MCF 10A (cell line): ENCODE data around the gene TMEM132D. TPM values are rescaled to one million over a fixed set of nuclear protein-coding genes. Genes with fewer than 3 reads are reported as not detected.

Experiments used
- BruUV-seq: library from RNA; stranded (reverse); fragments of 400-500 nt; replicated peaks from 2 replicates; lab custom pipeline; 2021; lab: Mats Ljungman, UMichigan
- CTCF ChIA-PET: fragments of 300-600 bp; sonication (Branson Sonifier 250); formaldehyde crosslinking; extraction: SDS; loops from one replicate; lab custom pipeline; 2021; ENCODE audit warnings: antibody characterized with exemption, inconsistent platforms; lab: Yijun Ruan, JAX
- POLR2A ChIA-PET: fragments of 300-600, 350-650 bp; sonication (Branson Sonifier 250); formaldehyde crosslinking; extraction: SDS; loops from one replicate; lab custom pipeline; 2020; ENCODE audit warnings: antibody characterized with exemption, inconsistent platforms; lab: Yijun Ruan, JAX
- DNase-seq: peaks from one replicate; pipeline ENCODE4 v3.0.0-alpha.2; 2018; ENCODE audit not compliant: unreplicated experiment
- H3K27ac Mint-ChIP-seq: one replicate; pipeline ENCODE4 v1.8.0; 2022; ENCODE audit warnings: mild to moderate bottlenecking, low read depth, mixed read lengths; ENCODE audit not compliant: unreplicated experiment
- H3K27me3 Mint-ChIP-seq: one replicate; pipeline ENCODE4 v1.8.0; 2022; ENCODE audit warnings: mixed read lengths; ENCODE audit not compliant: insufficient read depth, unreplicated experiment
- H3K36me3 Mint-ChIP-seq: one replicate; pipeline ENCODE4 v1.8.0; 2022; ENCODE audit warnings: mild to moderate bottlenecking, moderate library complexity, mixed read lengths; ENCODE audit not compliant: insufficient read depth, unreplicated experiment
- H3K4me1 Mint-ChIP-seq: one replicate; pipeline ENCODE4 v1.8.0; 2022; ENCODE audit warnings: mixed read lengths; ENCODE audit not compliant: insufficient read depth, unreplicated experiment
- H3K4me3 Mint-ChIP-seq: one replicate; pipeline ENCODE4 v1.8.0; 2022; ENCODE audit warnings: mild to moderate bottlenecking, moderate library complexity, mixed read lengths; ENCODE audit not compliant: unreplicated experiment
- H3K9me3 Mint-ChIP-seq: one replicate; pipeline ENCODE4 v1.8.0; 2022; ENCODE audit warnings: mixed read lengths; ENCODE audit not compliant: unreplicated experiment
- intact Hi-C: fragments of 100-400 bp; cut with micrococcal nuclease; formaldehyde crosslinking; loops from 2 replicates; pipeline ENCODE4 v1.14.1; 2022
- total RNA-seq: library from RNA; stranded (reverse); gene quantifications from 2 replicates; pipeline ENCODE4 v1.2.3, GENCODE V29; 2022
- TF ChIP-seq, protein P1 (sequence below): fragments of 200-600 bp; IDR thresholded peaks from one replicate; pipeline ENCODE4 v1.8.0; 2022; ENCODE audit warnings: antibody characterized with exemption, mild to moderate bottlenecking; ENCODE audit not compliant: unreplicated experiment

Gene TMEM132D
- total RNA-seq, 1 experiment from 2014 or later: not detected

DNA sequence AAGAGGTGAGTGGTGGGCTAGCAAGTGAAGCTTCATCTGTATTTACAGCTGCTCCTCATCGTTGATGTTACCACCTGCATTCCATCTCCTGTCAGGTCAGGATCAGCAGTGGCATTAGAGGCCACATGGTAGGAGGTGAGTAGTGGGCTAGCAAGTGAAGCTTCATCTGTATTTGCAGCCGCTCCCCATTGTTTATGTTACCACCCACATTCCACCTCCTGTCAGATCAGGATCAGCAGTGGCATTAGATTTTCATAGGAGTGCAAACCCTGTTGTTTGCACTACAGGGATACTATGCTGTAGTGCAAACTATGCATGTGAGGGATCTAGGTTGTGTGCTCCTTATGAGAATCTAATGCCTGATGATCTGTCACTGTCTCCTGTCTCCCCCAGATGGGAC lies 531.5 kb downstream of the TMEM132D start:
- H3K27me3 Mint-ChIP-seq: no peaks in the 10 kb centered on the region
- no peaks in the 10 kb centered on the region for H3K4me1 Mint-ChIP-seq
- H3K9me3 Mint-ChIP-seq: no peaks in the 10 kb centered on the region
- no peak overlapping the region for H3K4me3 Mint-ChIP-seq
- no peak overlapping the region for H3K27ac Mint-ChIP-seq
- POLR2A ChIA-PET: no interaction called here
- BruUV-seq: no TSS peak
- DNase-seq: no peak
- H3K36me3 Mint-ChIP-seq: no peaks in the 10 kb centered on the region
- intact Hi-C loops: no loop called here
- CTCF ChIA-PET: interaction anchor here (0.6 to 0.7 kb wide), 2 partner anchors 33 to 392 kb away, joined by 3 to 5 read pairs; no protein-coding TSS in a partner anchor
- TF ChIP-seq, protein P1, sequence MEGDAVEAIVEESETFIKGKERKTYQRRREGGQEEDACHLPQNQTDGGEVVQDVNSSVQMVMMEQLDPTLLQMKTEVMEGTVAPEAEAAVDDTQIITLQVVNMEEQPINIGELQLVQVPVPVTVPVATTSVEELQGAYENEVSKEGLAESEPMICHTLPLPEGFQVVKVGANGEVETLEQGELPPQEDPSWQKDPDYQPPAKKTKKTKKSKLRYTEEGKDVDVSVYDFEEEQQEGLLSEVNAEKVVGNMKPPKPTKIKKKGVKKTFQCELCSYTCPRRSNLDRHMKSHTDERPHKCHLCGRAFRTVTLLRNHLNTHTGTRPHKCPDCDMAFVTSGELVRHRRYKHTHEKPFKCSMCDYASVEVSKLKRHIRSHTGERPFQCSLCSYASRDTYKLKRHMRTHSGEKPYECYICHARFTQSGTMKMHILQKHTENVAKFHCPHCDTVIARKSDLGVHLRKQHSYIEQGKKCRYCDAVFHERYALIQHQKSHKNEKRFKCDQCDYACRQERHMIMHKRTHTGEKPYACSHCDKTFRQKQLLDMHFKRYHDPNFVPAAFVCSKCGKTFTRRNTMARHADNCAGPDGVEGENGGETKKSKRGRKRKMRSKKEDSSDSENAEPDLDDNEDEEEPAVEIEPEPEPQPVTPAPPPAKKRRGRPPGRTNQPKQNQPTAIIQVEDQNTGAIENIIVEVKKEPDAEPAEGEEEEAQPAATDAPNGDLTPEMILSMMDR: no peak

GRCh38 chr12:129371268-129371667 lies 532.6 kb downstream of the TMEM132D start:
- Mint-ChIP-seq H3K27ac (no peak overlapping the region), H3K36me3 (no peaks in the 10 kb centered on the region), H3K9me3 (no peaks in the 10 kb centered on the region), H3K27me3 (no peaks in the 10 kb centered on the region), H3K4me3 (no peak overlapping the region), H3K4me1 (no peaks in the 10 kb centered on the region)
- CTCF ChIA-PET: no interaction called here
- intact Hi-C loops: no loop called here
- TF ChIP-seq, protein P1: no peak
- BruUV-seq: no TSS peak
- POLR2A ChIA-PET: no interaction called here
- DNase-seq: no peak

DNA sequence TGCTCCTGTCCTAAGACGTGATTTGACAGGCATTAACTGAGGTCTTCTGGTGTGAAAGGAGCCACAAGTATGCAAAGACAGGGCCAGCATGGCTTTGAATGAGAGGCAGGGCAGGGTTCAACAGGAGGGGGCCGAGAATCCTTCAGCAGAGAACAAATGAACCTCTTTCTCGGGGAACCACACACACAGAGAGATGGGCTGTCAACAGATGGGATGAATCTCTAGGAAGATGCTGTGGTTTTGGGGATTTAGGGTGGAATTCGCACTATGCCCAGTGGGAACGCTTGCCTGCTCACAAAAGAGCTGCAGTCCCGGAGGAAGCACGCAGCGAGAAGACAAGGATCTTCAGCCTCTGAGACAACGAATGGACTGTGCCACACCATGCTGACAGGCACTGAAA lies 537.2 kb downstream of the TMEM132D start:
- Mint-ChIP-seq H3K27me3 (no peaks in the 10 kb centered on the region), H3K27ac (no peak overlapping the region), H3K36me3 (no peaks in the 10 kb centered on the region), H3K9me3 (no peaks in the 10 kb centered on the region), H3K4me1 (no peaks in the 10 kb centered on the region), H3K4me3 (no peak overlapping the region)
- TF ChIP-seq, protein P1: no peak
- ChIA-PET POLR2A (no interaction called here), CTCF (no interaction called here)
- intact Hi-C loops: no loop called here
- no peak for DNase-seq
- BruUV-seq: no TSS peak

- ChIA-PET CTCF (interaction anchor here (0.5 kb wide), 1 partner anchor 106 kb away, joined by 4 read pairs; no protein-coding TSS in a partner anchor), POLR2A (no interaction called here)
- no peaks in the 10 kb centered on the region for H3K4me1 Mint-ChIP-seq
- peaks cover 9% of the 10 kb centered on the region for H3K9me3 Mint-ChIP-seq
- H3K27me3 Mint-ChIP-seq: no peaks in the 10 kb centered on the region
- BruUV-seq: no TSS peak
- TF ChIP-seq, protein P1: no peak
- no peak overlapping the region for H3K27ac Mint-ChIP-seq
- intact Hi-C loops: no loop called here
- H3K4me3 Mint-ChIP-seq: no peak overlapping the region
- no peaks in the 10 kb centered on the region for H3K36me3 Mint-ChIP-seq
- DNase-seq: no peak
Measured at GRCh38 chr12:129363041-129363440, 540.8 kb downstream of the TMEM132D start.
